GM23338 (cell line): Measurements from ENCODE around the gene DDX27. TPM values are rescaled to one million over a fixed set of nuclear protein-coding genes. Genes with fewer than 3 reads are reported as not detected.

Source experiments
- ATAC-seq: fragments of 200-7000 bp; cut with Tn5 transposase; 3 replicates; pipeline ENCODE4 v1.9.1; 2020
- DNase-seq: peaks from one replicate; pipeline ENCODE4 v3.0.0-alpha.2; 2015; ENCODE audit warnings: low spot score
- H2AFZ ChIP-seq: fragments of 200-600 bp; sonication (generic); 2 replicates; pipeline ENCODE4 v1.8.0; 2016; ENCODE audit warnings: antibody characterized with exemption, mild to moderate bottlenecking, moderate library complexity
- H3F3A ChIP-seq: fragments of 200-600 bp; sonication (generic); replicated peaks from 2 replicates; pipeline ENCODE4 v1.8.0; 2017; ENCODE audit warnings: antibody characterized with exemption, mixed run types, low read depth
- H3K27ac ChIP-seq: fragments of 200-600 bp; sonication (generic); 2 replicates; pipeline ENCODE4 v1.6.1; 2016; ENCODE audit warnings: low read depth
- H3K27me3 ChIP-seq: fragments of 200-600 bp; sonication (generic); 2 replicates; pipeline ENCODE4 v1.8.0; 2016; ENCODE audit warnings: mild to moderate bottlenecking, mixed run types, moderate library complexity; ENCODE audit not compliant: insufficient read depth
- H3K36me3 ChIP-seq: fragments of 200-600 bp; sonication (generic); 2 replicates; pipeline ENCODE4 v1.8.0; 2016; ENCODE audit warnings: mild to moderate bottlenecking; ENCODE audit not compliant: insufficient read depth
- H3K4me1 ChIP-seq: fragments of 200-600 bp; sonication (generic); 2 replicates; pipeline ENCODE4 v1.8.0; 2016; ENCODE audit warnings: mild to moderate bottlenecking, moderate library complexity; ENCODE audit not compliant: insufficient read depth
- H3K4me2 ChIP-seq: fragments of 200-600 bp; sonication (generic); 2 replicates; pipeline ENCODE4 v1.7.1; 2017; ENCODE audit warnings: mixed run types
- H3K4me3 ChIP-seq: fragments of 200-600 bp; sonication (generic); 2 replicates; pipeline ENCODE4 v1.6.1; 2016; ENCODE audit warnings: mixed run types
- H3K79me2 ChIP-seq: fragments of 200-600 bp; sonication (generic); replicated peaks from 2 replicates; pipeline ENCODE4 v1.8.0; 2017; ENCODE audit warnings: mild to moderate bottlenecking; ENCODE audit not compliant: insufficient read depth
- H3K9me2 ChIP-seq: fragments of 200-600 bp; sonication (generic); 2 replicates; pipeline ENCODE4 v1.8.0; 2017; ENCODE audit not compliant: insufficient read depth
- H4K20me1 ChIP-seq: fragments of 200-600 bp; sonication (generic); replicated peaks from 2 replicates; pipeline ENCODE4 v1.8.0; 2017; ENCODE audit warnings: mild to moderate bottlenecking; ENCODE audit not compliant: insufficient read depth
- H3K27ac Mint-ChIP-seq: 2 replicates; pipeline ENCODE4 v1.8.0; 2020; ENCODE audit warnings: inconsistent platforms, mild to moderate bottlenecking, moderate library complexity, mixed read lengths
- H3K27me3 Mint-ChIP-seq: 3 replicates; pipeline ENCODE4 v1.8.0; 2022; ENCODE audit warnings: low read depth, mild to moderate bottlenecking, moderate library complexity, mixed read lengths, inconsistent platforms; ENCODE audit not compliant: insufficient read depth, poor library complexity
- H3K36me3 Mint-ChIP-seq: 3 replicates; pipeline ENCODE4 v1.8.0; 2021; ENCODE audit warnings: low read depth, mild to moderate bottlenecking, inconsistent platforms, moderate library complexity, mixed read lengths
- H3K4me1 Mint-ChIP-seq: 3 replicates; pipeline ENCODE4 v1.8.0; 2020; ENCODE audit warnings: mild to moderate bottlenecking, inconsistent platforms, mixed read lengths
- H3K4me3 Mint-ChIP-seq: 3 replicates; pipeline ENCODE4 v1.8.0; 2021; ENCODE audit warnings: moderate library complexity, mild to moderate bottlenecking, inconsistent platforms, mixed read lengths
- H3K9me3 Mint-ChIP-seq: 3 replicates; pipeline ENCODE4 v1.8.0; 2020; ENCODE audit warnings: moderate library complexity, mild to moderate bottlenecking, inconsistent platforms, mixed read lengths
- CREB1 ChIP-seq: fragments of 250-450 bp; sonication (Bioruptor Pico); IDR thresholded peaks from 2 replicates; pipeline ENCODE4 v1.5.0; 2020; ENCODE audit warnings: low read depth, mild to moderate bottlenecking, moderate library complexity
- EZH2 ChIP-seq: fragments of 200-600 bp; sonication (generic); IDR thresholded peaks from one replicate; pipeline ENCODE4 v1.8.0; 2017; ENCODE audit warnings: antibody characterized with exemption, mild to moderate bottlenecking, low read depth; ENCODE audit not compliant: unreplicated experiment
- EZH2phosphoT487 ChIP-seq: fragments of 200-600 bp; sonication (generic); IDR thresholded peaks from one replicate; pipeline ENCODE4 v1.8.1; 2018; ENCODE audit warnings: antibody characterized with exemption; ENCODE audit not compliant: unreplicated experiment
- JUNB ChIP-seq: IDR thresholded peaks from one replicate; pipeline ENCODE4 v1.6.1; 2016; ENCODE audit warnings: antibody characterized with exemption; ENCODE audit not compliant: unreplicated experiment
- NANOG ChIP-seq: IDR thresholded peaks from 2 replicates; pipeline ENCODE4 v1.6.1; 2016; ENCODE audit warnings: antibody characterized with exemption, borderline replicate concordance
- POLR2AphosphoS5 ChIP-seq: IDR thresholded peaks from 2 replicates; pipeline ENCODE4 v1.6.1; 2016; ENCODE audit warnings: antibody characterized with exemption, low read depth
- REST ChIP-seq: IDR thresholded peaks from one replicate; pipeline ENCODE4 v1.6.1; 2018; ENCODE audit warnings: antibody characterized with exemption; ENCODE audit not compliant: unreplicated experiment
- STAT1 ChIP-seq: IDR thresholded peaks from one replicate; pipeline ENCODE4 v1.6.1; 2016; ENCODE audit warnings: antibody characterized with exemption; ENCODE audit not compliant: unreplicated experiment
- ZNF114 ChIP-seq: fragments of 250-450 bp; sonication (Bioruptor Pico); IDR thresholded peaks from 2 replicates; pipeline ENCODE4 v1.5.0; 2020; ENCODE audit warnings: mild to moderate bottlenecking, moderate library complexity
- ZNF331 ChIP-seq: fragments of 250-450 bp; sonication (Bioruptor Pico); IDR thresholded peaks from 2 replicates; pipeline ENCODE4 v1.5.0; 2020; ENCODE audit warnings: low read depth, mild to moderate bottlenecking, moderate library complexity
- ZNF462 ChIP-seq: fragments of 250-450 bp; sonication (Bioruptor Pico); IDR thresholded peaks from 2 replicates; pipeline ENCODE4 v1.5.0; 2020; ENCODE audit warnings: mild to moderate bottlenecking, moderate library complexity
- polyA plus RNA-seq: library from polyadenylated mRNA; unstranded; fragments of >200 nt; fragmentation: Nextera tagmentation; extraction: Ambion mirVana; gene quantifications from 2 replicates; pipeline ENCODE4 v1.2.1, GENCODE V29; 2016
- total RNA-seq: library from RNA; depleted of rRNA; stranded (reverse); fragments of >200 nt; shearing (Covaris generic); gene quantifications from 2 replicates; pipeline ENCODE4 v1.2.3, GENCODE V29; 2014
- TF ChIP-seq, protein P1 (sequence below), 2 experiments: fragments of 200-600 bp in 1 of 2; sonication (generic) in 1 of 2; conservative IDR thresholded peaks; 2 replicates each; pipeline versions ENCODE4 v1.5.1 to v1.6.1; 2016 to 2017; ENCODE audit warnings: antibody characterized with exemption in 2 of 2, low read depth in 2 of 2, mild to moderate bottlenecking in 2 of 2, moderate library complexity in 1 of 2
- TF ChIP-seq, protein P2 (sequence below): IDR thresholded peaks from 2 replicates; pipeline ENCODE4 v1.6.1; 2016; ENCODE audit warnings: antibody characterized with exemption

The DDX27 gene
- total and polyA plus RNA-seq, 2 experiments from 2014 or later: 53.3 to 81.3 TPM

- Mint-ChIP-seq H3K4me3 (no peak overlapping the region), H3K27me3 (no peaks in the 10 kb centered on the region), H3K36me3 (peaks cover 86% of the 10 kb centered on the region), H3K4me1 (no peaks in the 10 kb centered on the region), H3K27ac (no peak overlapping the region), H3K9me3 (no peaks in the 10 kb centered on the region)
- no peak for ATAC-seq
- no peaks in the 10 kb centered on the region; the same call in 1 of the 2 replicates for H4K20me1 ChIP-seq
- no peak overlapping the region for H3K4me2 ChIP-seq
- peaks cover 3% of the 10 kb centered on the region; the same call in 1 of the 2 replicates for H3F3A ChIP-seq
- H3K79me2 ChIP-seq: no peaks in the 10 kb centered on the region
- H3K27me3 ChIP-seq: no peaks in the 10 kb centered on the region
- no peak overlapping the region for H3K4me3 ChIP-seq
- TF ChIP-seq ZNF114 (CRISPR knock-in tag) (no peak), EZH2 (no peak), REST (no peak), STAT1 (no peak), ZNF331 (CRISPR knock-in tag) (no peak), EZH2phosphoT487 (no peak), POLR2AphosphoS5 (no peak), NANOG (no peak), JUNB (no peak), ZNF462 (CRISPR knock-in tag) (no peak), CREB1 (CRISPR knock-in tag) (no peak)
- TF ChIP-seq, protein P1, sequence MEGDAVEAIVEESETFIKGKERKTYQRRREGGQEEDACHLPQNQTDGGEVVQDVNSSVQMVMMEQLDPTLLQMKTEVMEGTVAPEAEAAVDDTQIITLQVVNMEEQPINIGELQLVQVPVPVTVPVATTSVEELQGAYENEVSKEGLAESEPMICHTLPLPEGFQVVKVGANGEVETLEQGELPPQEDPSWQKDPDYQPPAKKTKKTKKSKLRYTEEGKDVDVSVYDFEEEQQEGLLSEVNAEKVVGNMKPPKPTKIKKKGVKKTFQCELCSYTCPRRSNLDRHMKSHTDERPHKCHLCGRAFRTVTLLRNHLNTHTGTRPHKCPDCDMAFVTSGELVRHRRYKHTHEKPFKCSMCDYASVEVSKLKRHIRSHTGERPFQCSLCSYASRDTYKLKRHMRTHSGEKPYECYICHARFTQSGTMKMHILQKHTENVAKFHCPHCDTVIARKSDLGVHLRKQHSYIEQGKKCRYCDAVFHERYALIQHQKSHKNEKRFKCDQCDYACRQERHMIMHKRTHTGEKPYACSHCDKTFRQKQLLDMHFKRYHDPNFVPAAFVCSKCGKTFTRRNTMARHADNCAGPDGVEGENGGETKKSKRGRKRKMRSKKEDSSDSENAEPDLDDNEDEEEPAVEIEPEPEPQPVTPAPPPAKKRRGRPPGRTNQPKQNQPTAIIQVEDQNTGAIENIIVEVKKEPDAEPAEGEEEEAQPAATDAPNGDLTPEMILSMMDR (conservative IDR thresholded peaks at IDR 0.05; ENCODE audit: low read depth in 2 of 2): no peak
- TF ChIP-seq, protein P2, sequence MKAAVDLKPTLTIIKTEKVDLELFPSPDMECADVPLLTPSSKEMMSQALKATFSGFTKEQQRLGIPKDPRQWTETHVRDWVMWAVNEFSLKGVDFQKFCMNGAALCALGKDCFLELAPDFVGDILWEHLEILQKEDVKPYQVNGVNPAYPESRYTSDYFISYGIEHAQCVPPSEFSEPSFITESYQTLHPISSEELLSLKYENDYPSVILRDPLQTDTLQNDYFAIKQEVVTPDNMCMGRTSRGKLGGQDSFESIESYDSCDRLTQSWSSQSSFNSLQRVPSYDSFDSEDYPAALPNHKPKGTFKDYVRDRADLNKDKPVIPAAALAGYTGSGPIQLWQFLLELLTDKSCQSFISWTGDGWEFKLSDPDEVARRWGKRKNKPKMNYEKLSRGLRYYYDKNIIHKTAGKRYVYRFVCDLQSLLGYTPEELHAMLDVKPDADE: no peak
- no peak for DNase-seq
- H3K4me1 ChIP-seq: no peaks in the 10 kb centered on the region
- no peaks in the 10 kb centered on the region for H3K9me2 ChIP-seq
- no peak overlapping the region for H2AFZ ChIP-seq
- no peak overlapping the region for H3K27ac ChIP-seq
- H3K36me3 ChIP-seq: peaks cover 49% of the 10 kb centered on the region
These were observed 15.6 kb downstream of the DDX27 start for GRCh38 chr20:49234831-49235230.
